Stimulated activated CD8-positive, alpha-beta memory T cell treated with anti-CD3 and anti-CD28 coated beads, Interleukin-12 subunit alpha, Interleukin-12 subunit beta, amount 100 ng/mL, for 4 hours (primary cell): ENCODE measurements around the gene ELAC2.

ENCODE experiments used
- DNase-seq: peaks from one replicate; pipeline ENCODE4 v3.0.0-alpha.2; 2020; ENCODE audit warnings: low read depth

The ELAC2 gene

GRCh38 chr17:12953156-12953555, 64.7 kb downstream of the ELAC2 start:
- no peak for DNase-seq

- no peak for DNase-seq
Observed at GRCh38 chr17:12952012-12952411, 65.8 kb downstream of the ELAC2 start.

GRCh38 chr17:12947047-12947446, 70.8 kb downstream of the ELAC2 start:
- no peak for DNase-seq
